SHP77 (cell line): ENCODE data around the gene PPCS.

Experiments
- DNase-seq, 2 experiments: peaks; one replicate each; lab custom pipeline; 2025; lab: John Stamatoyannopoulos, UW

Gene PPCS

DNA sequence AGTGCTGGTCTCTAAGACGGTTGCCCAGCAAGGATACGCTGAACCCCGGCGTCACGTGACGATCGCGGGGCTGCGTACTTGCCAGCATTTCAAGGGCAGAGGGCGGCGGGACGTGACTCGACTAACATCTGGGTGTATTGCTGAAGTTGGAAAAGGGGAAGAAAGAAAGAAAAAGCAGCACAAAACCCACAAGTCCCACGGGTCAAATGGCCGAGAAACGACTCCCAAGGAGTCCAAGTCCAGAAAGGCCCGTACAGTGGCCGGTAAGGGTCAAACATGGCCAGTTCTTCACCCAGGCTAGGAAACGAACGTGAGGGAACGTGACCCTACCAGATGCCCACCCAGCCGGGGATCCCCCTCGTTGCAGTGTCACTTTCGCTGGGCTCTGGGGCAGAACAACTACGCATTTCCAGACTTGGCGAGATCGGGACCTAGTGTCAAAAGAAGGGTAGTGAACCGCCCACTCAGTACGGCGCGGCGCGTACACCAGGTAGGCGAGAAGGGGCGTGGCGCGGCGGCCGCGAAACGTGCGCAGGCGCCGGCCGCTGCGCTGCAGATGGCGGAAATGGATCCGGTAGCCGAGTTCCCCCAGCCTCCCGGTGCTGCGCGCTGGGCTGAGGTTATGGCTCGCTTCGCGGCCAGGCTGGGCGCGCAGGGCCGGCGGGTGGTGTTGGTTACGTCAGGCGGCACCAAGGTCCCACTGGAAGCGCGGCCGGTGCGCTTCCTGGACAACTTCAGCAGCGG lies at the start of gene PPCS, which contains the start of gene ZMYND12:
Gene PPCS, plus strand, starts transcription at position 534 of the 744 bp plus-strand sequence. Its CDS starts 23 bp downstream, at position 557.
Gene ZMYND12, minus strand, starts transcription at position 13 of the 744 bp plus-strand sequence. CDS start 25 bp downstream, outside the sequence.
- DNase-seq: peak; percentile 83 to 88

DNA sequence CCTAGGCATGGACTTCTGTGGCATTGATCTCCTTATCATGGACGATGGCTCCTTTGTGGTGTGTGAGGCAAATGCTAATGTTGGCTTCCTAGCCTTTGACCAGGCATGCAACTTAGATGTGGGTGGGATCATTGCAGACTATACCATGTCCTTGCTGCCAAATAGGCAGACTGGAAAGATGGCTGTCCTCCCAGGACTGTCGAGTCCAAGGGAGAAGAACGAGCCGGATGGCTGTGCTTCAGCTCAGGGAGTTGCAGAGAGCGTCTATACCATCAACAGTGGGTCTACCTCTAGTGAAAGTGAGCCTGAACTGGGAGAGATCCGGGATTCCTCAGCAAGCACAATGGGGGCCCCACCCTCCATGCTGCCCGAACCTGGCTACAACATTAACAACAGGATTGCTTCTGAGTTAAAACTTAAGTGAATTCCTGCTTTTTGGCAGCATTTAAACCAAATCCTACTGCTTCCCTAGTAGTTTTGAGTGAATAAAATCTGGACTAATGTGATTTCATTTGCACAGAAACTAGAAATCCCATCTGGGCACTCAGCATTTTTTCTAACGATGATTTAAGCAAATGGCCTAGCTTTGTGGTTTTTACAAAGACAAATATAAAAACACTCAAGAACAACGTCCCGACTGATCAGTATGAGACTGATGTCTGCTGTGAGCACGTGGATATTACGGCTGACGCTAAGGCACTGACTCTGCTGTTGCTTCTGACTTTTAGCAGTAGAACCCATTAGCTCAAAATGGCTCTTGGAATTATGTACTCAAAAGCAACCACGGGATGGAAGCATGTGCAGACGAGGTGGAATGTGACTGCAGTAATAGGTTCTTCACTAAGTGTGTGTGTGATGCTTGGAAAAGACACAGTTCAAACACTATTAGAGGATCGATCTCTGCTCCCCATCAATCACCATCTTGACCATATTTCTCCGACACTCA lies 41.5 kb upstream of the PPCS start:
- no peak for DNase-seq

DNA sequence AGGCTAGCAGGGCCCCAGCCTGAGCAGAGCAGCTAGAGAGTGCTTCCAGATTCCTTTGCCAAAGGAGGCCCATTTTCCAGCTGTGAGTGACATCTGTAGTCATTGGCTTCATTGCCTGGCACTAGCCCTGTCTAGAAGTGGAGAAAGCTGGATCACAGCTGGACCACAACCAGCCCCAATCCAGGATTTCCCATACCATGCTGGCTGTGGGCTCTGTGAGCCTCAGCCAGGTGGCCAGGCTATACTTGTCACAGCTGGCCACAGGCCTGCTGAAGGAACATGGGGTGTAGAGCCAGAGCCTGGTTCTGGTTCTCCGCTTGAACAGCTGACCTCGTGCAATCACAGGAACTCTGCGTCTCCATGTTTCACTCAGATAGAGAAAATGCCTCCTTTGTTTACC lies 39.2 kb upstream of the PPCS start:
- no peak for DNase-seq

DNA sequence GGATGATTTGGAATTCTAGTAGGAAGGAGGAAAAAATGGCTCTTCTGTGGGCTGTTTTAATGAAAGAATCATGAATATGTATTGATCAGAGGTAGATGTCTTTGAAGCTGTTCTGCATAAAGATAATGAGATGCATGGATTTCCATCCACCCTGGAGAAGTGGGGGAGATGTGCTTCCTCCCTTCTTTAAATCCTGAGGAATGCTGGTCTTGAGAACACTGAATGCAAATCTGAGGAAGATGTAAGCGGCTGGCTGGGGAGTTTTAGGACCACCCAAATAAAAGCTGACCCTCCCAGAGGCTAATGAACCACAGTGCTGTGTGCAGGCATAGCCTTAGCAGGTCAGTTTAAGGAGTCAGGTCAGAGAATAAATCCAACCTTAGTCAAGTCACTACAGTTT lies 37.8 kb upstream of the PPCS start:
- DNase-seq: no peak

DNA sequence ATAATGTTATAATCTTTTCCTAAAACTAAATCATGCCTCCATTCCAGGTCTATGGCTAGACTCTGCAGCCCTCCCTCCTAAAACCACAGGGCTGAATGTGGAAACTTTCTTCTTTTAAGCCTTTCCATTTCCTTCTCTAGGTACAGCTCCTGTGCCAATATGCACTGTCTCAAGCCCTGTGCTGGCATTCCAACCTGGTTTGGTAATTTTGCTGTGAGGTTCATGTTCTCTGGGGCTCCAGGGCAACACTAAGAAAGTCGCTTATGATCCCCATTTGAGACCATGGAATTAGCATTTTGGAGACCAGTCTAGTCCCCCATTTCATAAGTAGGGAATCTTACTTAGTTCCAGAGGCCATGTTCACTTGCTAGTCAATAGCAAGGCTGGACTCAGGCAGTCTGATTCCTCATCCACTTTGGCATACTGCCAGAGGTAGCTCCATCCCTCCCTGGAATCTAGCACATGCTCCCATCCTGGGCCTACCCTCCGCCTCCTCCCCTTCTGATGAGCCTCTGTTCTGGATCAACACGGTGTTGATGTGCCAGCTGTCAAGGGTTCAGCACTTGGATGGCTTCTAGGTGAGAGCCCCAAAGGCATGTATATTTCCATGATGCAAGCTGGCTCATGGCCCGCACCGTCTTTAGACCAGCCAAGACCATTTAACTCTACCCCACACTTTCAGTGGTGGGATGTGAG lies 37.1 kb upstream of the PPCS start:
- DNase-seq: peak; percentile 26 to 39

DNA sequence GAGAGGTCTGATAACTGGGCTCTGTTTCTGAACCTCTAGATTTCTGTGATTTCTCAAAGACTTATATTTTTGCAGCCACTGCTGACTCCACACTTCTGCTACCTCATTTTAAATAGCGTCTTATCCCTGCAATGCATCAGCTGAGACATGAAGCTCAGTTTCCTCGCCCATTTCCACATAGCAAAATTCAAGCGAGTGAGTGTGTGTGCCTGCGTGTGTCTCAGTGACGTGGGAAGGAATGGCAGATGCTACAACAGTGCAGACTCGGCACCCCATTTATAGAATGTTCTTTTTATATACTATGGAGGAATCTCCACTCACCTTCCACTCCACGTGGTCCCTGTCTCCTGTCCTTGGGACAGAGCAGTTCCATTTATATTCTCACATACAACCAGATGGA lies 36.2 kb upstream of the PPCS start:
- DNase-seq: no peak

DNA sequence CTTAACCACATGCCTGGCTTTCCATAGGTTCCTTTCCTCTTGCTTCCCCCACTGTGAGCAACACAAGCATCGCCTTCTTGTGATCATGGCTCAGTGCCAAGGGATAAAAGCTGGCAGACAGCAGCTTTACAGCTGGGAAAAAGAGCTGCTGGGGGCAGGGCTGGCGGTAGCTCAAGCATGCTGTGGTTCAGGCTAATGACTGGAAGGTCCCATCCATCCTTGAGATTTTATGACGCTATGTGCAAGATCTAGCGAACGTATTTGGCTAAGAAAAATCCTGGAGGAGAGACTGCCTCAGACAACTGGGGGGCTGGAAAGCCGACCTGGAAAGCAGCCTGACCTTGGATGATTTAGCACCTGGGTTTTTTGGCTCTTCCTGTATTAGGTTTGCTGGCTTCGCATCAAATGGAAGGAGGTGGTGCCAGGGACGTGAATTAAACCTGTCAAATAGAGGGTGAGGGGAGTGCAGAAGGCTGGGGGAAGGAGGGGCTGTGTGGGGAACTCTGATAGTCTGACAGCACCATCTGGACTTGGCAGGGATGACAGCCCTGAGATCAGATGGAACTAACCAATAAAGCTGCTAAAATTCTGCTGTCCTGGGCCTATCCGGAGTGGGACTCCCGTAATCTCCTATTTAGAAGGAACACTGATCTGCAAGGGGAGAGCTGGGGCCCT lies 35.3 kb upstream of the PPCS start:
- peak; percentile 88 to 92 for DNase-seq

DNA sequence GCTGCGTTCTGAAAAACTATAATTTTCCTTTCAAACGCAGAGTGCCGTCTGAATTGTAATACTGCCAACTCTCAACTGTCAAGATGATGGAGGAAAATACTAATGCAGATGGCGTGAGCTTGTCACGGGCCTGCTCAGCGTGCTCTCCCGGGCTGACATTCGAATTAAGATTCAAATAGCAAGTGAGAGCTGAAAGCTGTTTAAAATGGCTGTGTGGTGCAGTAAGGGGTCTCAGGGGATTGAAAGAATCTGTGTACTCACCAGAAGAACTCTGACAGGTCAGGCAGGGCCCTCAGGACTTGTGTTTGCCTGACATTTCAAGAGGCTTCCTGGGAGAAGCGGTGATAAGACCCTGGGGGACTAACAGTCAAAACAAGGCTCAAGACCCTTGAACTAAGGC lies 33.6 kb upstream of the PPCS start:
- DNase-seq: peak; percentile 2 to 13

DNA sequence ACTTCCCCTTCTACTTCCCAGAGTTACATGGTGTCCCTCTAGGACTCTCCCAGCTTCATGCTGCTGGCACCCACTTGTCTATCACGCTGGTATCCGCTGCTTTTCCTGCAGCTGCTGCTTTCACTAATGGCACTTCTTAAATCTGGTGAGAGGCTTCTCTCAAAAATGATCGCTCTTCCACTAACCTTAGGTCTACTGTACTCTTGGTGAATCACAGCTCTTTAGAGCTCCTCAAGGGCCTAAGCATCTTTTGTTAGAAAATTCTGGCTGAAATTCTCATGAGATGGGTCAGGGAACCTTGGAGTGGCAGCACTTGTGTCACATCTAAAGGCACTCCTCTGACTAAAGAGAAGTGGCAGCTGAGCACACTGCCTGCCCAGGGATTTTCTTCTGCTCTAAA lies 32.7 kb upstream of the PPCS start:
- DNase-seq: peak; percentile 27 to 44

DNA sequence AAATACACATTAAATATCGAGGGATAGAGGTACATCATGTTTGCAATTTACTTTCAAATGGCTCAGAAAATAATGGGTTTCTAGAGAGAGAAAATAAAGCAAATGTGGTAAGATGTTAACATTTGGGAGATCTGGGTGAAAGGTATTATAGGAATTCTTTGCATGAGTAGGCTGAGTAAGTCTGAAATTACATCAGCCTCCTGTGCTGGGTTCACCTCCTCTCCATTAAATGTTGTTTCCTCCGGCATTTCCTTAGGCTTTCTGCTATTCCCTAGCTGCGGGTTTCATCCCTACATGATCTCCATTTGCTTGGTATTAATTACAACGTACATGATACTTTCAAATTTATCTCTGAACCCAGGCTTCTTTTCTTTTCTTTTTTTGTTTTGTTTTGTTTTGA lies 32.1 kb upstream of the PPCS start:
- DNase-seq: no peak

DNA sequence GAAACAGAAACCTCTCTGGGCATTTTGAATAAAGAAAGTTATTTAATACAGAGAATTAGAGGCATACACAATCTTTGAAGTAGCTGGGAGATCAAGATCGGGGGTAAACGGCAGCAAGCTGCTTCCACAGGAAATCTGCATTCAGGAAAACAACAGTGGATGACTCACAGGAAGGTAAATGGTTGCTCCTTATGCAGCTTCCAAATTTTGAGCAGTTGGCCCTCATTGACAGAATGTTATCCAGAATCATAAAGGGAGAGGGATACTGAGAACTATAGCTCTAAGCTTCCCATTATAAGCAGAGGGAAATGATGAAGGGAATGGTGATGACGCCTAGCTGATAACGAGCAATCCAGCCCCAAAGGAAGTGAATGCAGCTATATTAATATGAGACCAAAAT lies 29.1 kb upstream of the PPCS start:
- no peak for DNase-seq

DNA sequence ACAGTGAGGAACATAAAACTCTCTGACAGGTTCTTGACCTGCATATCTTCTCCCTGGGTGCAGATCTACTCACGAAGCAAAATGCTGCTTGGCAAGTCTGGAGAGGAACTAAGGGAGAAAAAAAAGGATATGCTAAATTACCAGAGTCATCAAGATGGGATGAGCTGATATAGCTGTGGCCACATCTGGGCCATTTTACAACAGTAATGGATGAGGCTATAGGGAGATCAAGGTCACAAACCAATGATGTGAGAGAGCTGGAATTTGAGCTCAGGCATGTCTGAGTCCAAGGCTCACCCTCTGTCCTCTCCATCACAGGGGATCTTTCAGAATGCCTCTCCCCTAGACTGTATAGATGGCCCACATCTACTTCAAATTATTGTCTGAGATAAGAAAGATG lies 26.7 kb upstream of the PPCS start:
- DNase-seq: no peak

DNA sequence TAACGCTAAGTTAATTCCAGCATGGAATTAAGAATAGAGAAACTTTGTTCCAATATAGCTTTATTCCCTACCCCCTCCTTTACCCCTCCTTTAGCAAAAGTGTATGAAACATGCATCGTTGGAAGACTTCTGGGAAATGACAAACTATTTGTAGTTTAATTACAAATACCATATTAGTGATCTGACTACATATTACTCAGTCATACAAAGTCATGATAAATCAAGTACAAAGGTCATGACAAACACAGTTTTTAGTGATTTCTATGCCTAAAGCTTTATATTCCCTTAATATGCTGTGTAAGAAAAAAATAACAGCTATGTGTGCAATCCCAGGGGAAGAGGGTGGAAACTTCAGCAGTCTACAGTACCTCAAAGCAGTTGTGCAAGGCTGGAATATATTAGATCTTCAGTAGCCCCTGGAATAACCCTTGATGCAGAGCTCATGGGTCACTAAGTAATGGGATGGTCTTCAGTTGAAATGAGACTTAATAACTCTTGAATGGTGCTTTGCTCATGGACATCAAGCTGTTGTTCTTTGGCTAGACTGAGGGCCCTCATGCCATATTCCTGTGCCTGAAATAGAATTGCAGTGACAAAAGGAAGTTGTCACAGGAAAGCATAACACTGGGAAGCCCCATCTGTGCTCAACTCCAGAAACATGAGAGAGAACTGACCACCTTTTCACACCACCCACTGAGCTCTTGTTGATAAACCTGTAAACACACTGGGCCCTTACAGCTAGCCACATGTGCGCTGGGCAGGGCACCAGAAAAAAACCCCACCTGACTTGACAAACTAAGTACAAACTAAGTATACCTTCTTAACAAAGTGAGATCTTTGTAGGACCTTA lies 25.8 kb upstream of the PPCS start:
- no peak for DNase-seq

DNA sequence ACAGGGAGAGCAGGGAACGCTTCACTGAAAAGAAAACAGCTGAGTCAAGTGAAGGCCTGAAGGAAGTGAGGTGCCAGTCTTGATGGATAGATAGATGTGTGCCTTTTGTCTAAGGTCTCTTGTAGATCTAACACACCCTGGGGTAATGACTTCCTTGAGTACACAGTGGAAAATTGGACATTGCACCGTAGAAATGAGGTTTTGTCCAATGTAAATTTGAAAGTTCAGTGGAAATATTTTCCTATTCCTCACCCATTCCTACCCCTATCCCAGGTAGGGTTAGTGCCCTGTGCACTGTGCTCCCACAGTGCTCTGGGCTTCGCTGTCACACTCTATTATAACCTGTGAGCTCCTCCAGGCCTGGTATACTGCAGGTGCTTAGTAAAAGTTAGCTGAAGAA lies 24.8 kb upstream of the PPCS start:
- no peak for DNase-seq

DNA sequence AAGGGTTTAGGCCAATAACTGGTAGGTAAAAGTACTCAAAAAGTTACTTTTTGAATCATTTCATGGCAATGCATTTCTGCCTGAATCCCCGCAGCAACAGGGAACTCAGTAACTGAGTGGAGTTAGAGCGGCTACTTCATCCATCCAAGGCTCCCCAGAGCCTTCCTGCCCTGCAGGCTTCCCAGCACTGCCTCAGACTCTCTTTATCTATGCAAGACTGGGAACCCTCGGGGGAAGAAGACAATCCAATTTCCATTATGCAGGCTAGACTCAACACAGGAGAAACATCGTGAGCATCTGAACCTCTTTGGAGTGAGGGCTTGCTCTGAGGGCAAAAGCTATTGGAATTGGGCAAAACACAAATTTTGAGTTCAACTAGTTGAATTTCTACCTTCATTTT lies 23.6 kb upstream of the PPCS start:
- DNase-seq: no peak

DNA sequence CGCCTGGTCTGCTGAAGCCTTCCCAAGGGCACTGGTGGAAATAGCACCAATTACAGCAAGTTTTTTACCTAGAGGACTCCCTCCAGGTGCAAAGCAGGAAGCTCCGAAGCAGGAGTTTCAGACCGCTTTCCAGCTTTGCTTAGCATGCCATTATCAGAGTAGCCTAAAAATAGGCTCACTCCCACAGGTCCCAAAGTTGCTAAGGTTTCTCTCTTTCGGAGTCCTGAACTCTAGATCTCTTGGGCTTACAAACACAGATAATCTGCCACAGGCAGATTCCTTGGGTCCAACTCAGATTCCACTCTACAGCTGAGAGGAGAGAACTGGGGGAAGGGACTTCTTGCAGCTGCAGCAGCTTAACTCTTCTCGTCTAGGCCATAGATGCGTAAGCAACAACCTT lies 23.0 kb upstream of the PPCS start:
- DNase-seq: no peak

DNA sequence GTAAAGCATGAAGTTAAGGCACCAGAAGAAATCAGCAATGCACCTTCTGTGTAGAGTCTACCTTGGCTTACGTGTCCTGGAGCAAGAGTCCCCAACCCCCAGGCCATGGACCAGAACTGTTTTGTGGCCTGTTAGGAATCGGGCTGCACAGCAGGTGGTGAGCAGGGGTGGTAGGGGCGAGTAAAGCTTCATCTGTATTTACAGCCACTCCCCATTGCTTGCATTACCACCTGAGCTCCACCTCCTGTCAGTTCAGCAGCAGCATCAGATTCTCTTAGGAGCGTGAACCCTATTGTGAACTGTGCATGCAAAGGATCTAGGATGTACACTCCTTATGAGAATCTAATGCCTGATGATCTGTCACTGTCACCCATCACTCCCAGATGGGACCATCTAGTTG lies 22.0 kb upstream of the PPCS start:
- DNase-seq: no peak

DNA sequence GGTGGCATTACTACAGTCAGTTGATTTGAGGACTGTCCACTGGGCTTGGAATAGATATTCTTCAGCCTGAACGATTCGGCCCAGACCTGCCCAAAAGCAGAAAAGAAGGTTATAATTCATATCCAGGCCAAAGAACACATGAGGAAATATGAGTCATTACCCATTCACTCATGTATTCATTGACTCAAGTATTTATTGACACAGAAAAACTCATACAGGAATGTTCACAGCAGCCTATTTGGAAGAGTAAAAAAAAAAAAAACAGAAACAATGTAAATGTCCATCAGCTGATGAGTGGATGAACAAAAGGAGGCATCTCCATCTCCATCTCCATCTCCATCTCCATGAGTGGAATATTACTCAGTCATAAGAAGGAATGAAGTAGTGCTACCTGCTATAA lies 16.4 kb upstream of the PPCS start:
- peak in 1 of 2 experiments; percentile 1 for DNase-seq

DNA sequence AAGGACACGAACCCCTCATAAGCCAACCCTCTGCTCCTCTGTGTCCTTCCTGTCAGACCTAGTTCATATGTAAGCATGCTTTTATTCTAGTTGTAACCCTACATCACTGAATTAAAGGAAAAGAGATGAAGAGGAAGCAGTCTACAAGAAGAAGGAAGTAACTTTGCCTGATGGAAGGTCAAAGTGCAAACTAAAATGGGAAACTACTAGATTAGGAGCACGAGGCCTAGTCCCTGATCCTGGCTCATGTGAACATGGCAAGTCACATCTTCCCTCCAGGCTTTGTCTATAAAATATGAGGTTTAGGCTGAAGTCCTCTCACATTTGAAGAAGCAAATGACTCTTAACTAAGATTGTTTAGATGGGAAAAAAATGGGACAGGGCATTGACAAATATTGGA lies 13.7 kb upstream of the PPCS start:
- DNase-seq: no peak

DNA sequence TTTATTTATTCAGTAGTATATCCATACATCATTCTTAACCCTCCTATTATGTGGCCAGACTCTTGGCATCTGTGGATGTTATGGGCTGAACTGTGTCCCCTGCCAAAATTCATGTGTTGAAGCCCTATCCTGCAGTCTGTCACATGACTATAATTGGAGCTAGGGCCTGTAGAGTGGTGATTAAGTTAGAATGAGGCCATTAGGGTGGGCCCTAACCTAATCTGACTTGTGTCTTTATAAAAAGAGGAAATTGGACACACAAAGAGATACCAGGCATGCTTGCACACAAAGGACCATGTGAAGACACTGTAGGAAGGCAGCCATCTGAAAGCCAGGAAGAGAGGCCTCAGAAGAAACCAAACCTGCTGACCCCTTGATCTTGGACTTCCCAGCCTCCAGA lies 7.1 kb upstream of the PPCS start:
- DNase-seq: no peak

DNA sequence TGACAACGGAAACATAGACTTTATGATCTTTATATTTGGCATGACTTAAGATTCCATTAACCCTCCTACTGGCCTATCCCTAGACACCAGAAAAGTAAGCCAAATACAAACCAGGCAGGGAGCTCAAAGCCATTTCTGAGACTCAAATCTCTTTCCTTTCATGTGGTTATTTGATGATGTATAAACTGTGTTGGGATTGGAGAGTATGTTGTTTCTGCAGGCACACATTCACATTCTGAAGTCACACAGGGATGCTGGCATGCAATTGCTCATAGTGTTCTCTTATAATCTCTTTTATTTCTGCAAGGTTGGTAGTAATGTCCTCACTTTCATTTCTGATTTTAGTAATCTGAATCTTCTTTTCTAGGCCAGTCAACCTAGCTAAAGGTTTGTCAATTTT lies 6.3 kb upstream of the PPCS start:
- DNase-seq: no peak
